Activated B cell treated with CpG ODN at 0.5 μM for 24 hours (primary cell): ENCODE measurements around the gene BRIP1. TPM values are rescaled to one million over a fixed set of nuclear protein-coding genes. Genes with fewer than 3 reads are reported as not detected.
"Not testable (repeated sequence)": the region's sequence is repeated elsewhere in the genome, so short reads cannot be mapped to it uniquely, and the experiment has no call there.

Experiments used
- ATAC-seq: fragments of 200-7000 bp; cut with Tn5 transposase; one replicate; pipeline ENCODE4 v1.10.0; 2021; ENCODE audit warnings: low read depth, mild to moderate bottlenecking, moderate library complexity
- CTCF ChIA-PET: fragments of 350-600 bp; sonication (Branson Sonifier 250); formaldehyde crosslinking; loops from one replicate; lab custom pipeline; 2021; ENCODE audit warnings: antibody characterized with exemption; lab: Charles Lee
- POLR2A ChIA-PET: fragments of 350-600 bp; sonication (Branson Sonifier 250); formaldehyde crosslinking; loops from one replicate; lab custom pipeline; 2021; ENCODE audit warnings: antibody characterized with exemption; lab: Charles Lee
- DNase-seq: peaks from one replicate; pipeline ENCODE4 v3.0.0; 2022
- H3K27ac Mint-ChIP-seq: one replicate; pipeline ENCODE4 v1.8.0; 2020; ENCODE audit warnings: mixed read lengths
- H3K27me3 Mint-ChIP-seq: one replicate; pipeline ENCODE4 v1.8.0; 2021; ENCODE audit warnings: mixed read lengths
- H3K36me3 Mint-ChIP-seq: one replicate; pipeline ENCODE4 v1.8.0; 2021; ENCODE audit warnings: low read depth, mixed read lengths
- H3K4me1 Mint-ChIP-seq: one replicate; pipeline ENCODE4 v1.8.0; 2021; ENCODE audit warnings: mixed read lengths
- H3K4me3 Mint-ChIP-seq: one replicate; pipeline ENCODE4 v1.8.0; 2020; ENCODE audit warnings: mild to moderate bottlenecking, mixed read lengths
- H3K9me3 Mint-ChIP-seq: one replicate; pipeline ENCODE4 v1.8.0; 2020; ENCODE audit warnings: mixed read lengths
- CTCF ChIP-seq: fragments of 200-600 bp; IDR thresholded peaks from one replicate; pipeline ENCODE4 v1.8.0; 2022; ENCODE audit warnings: antibody characterized with exemption, mild to moderate bottlenecking
- intact Hi-C: fragments of 100-400 bp; cut with micrococcal nuclease; formaldehyde crosslinking; loops from one replicate; pipeline ENCODE4 v1.15.1; 2024
- total RNA-seq: library from RNA; stranded (reverse); gene quantifications from 2 replicates; pipeline ENCODE4 v1.2.3, GENCODE V29; 2022

Gene BRIP1
- total RNA-seq, 1 donor from 2014 or later, result 2.5 TPM

GRCh38 chr17:61828694-61829093, 34.6 kb downstream of the BRIP1 start:
- H3K27ac Mint-ChIP-seq, result no peak overlapping the region
- H3K27me3 Mint-ChIP-seq, result no peaks in the 10 kb centered on the region
- POLR2A ChIA-PET, result no interaction called here
- CTCF ChIA-PET, result interaction anchor here (0.9 kb wide), 1 partner anchor 8 kb away, joined by 3 read pairs; no protein-coding TSS in a partner anchor
- no peak overlapping the region for H3K4me3 Mint-ChIP-seq
- ATAC-seq (no peak), DNase-seq (no peak)
- H3K9me3 Mint-ChIP-seq, result peaks cover 2% of the 10 kb centered on the region
- no peaks in the 10 kb centered on the region for H3K4me1 Mint-ChIP-seq
- no peak for TF ChIP-seq CTCF
- intact Hi-C loops, result no loop called here
- H3K36me3 Mint-ChIP-seq, result no peaks in the 10 kb centered on the region

GRCh38 chr17:61827649-61828395, 35.5 kb downstream of the BRIP1 start:
- Mint-ChIP-seq H3K27me3 (no peaks in the 10 kb centered on the region), H3K9me3 (peaks cover 2% of the 10 kb centered on the region), H3K27ac (no peak overlapping the region), H3K4me1 (no peaks in the 10 kb centered on the region), H3K4me3 (no peak overlapping the region), H3K36me3 (no peaks in the 10 kb centered on the region)
- no peak for TF ChIP-seq CTCF
- ATAC-seq (no peak), DNase-seq (no peak)
- intact Hi-C loops, result no loop called here
- POLR2A ChIA-PET, result no interaction called here
- CTCF ChIA-PET, result interaction anchor here (0.9 kb wide), 1 partner anchor 9 kb away, joined by 3 read pairs; no protein-coding TSS in a partner anchor

GRCh38 chr17:61826866-61827265, 36.5 kb downstream of the BRIP1 start:
- H3K4me3 Mint-ChIP-seq, H3K27me3 Mint-ChIP-seq, H3K36me3 Mint-ChIP-seq, POLR2A ChIA-PET, CTCF ChIA-PET, H3K4me1 Mint-ChIP-seq, intact Hi-C loops, H3K9me3 Mint-ChIP-seq, ATAC-seq, H3K27ac Mint-ChIP-seq, DNase-seq: not testable (repeated sequence)

GRCh38 chr17:61826198-61826597, 37.1 kb downstream of the BRIP1 start:
- H3K27me3 Mint-ChIP-seq, intact Hi-C loops, POLR2A ChIA-PET, DNase-seq, H3K36me3 Mint-ChIP-seq, H3K9me3 Mint-ChIP-seq, H3K4me1 Mint-ChIP-seq, ATAC-seq, CTCF ChIA-PET, H3K27ac Mint-ChIP-seq, H3K4me3 Mint-ChIP-seq: not testable (repeated sequence)

GRCh38 chr17:61825448-61826137, 37.7 kb downstream of the BRIP1 start:
- Mint-ChIP-seq H3K4me3 (no peak overlapping the region), H3K36me3 (no peaks in the 10 kb centered on the region), H3K4me1 (peaks cover 2% of the 10 kb centered on the region), H3K27ac (no peak overlapping the region), H3K27me3 (no peaks in the 10 kb centered on the region), H3K9me3 (peaks cover 2% of the 10 kb centered on the region)
- ATAC-seq (no peak), DNase-seq (no peak)
- CTCF ChIA-PET, result no interaction called here
- intact Hi-C loops, result no loop called here
- POLR2A ChIA-PET, result no interaction called here
- TF ChIP-seq CTCF, result no peak
